ENCODE data around the gene MYOF. TPM values are rescaled to one million over a fixed set of nuclear protein-coding genes. Genes with fewer than 3 reads are reported as not detected.

The MYOF gene
- polyA plus RNA-seq, 1 of the 3 experiments (the other 2 are of a cell fraction): 103 TPM

GRCh38 chr10:93505075-93505474 is 22.9 kb upstream of the MYOF start:
- Histone ChIP-seq H3K4me3 (ENCODE audit: low read depth in 2 of 2, low read length in 1 of 2) (no peak overlapping the region), H3K27me3 (ENCODE audit: insufficient read depth) (no peaks in the 10 kb centered on the region), H2AFZ (ENCODE audit: low read depth) (no peak overlapping the region), H3K79me2 (ENCODE audit: insufficient read depth) (peaks cover 47% of the 10 kb centered on the region), H3K9me2 (no peaks in the 10 kb centered on the region), H3K9me3 (no peaks in the 10 kb centered on the region), H3K36me3 (replicated peaks in 1 of 2; ENCODE audit: control insufficient read depth in 1 of 2, insufficient read depth in 2 of 2, low read length in 1 of 2) (peaks cover 9 to 12% of the 10 kb centered on the region in 2 experiments), H3K9ac (no peak overlapping the region), H3K4me2 (no peak overlapping the region), H4K20me1 (ENCODE audit: insufficient read depth) (no peaks in the 10 kb centered on the region), H3K4me1 (ENCODE audit: control insufficient read depth in 1 of 2, insufficient read depth in 2 of 2, low read depth in 1 of 2, low read length in 1 of 2) (peaks cover 0 to 4% of the 10 kb centered on the region in 2 experiments; a peak in 1 of 4 replicates), H3F3A (replicated peaks; ENCODE audit: insufficient read depth) (peaks cover 4% of the 10 kb centered on the region), H3K27ac (ENCODE audit: low read depth in 2 of 2, low read length in 1 of 2) (no peak overlapping the region)
- no peak for DNase-seq
- POLR2A ChIA-PET: no interaction called here
- TF ChIP-seq EZH2phosphoT487 (IDR thresholded peaks at IDR 0.05; ENCODE audit: borderline replicate concordance, low read depth) (no peak), USF2 (IDR thresholded peaks at IDR 0.05; ENCODE audit: borderline replicate concordance, low read depth, low read length) (no peak), RXRA (IDR thresholded peaks at IDR 0.05; ENCODE audit: borderline replicate concordance, low read depth) (no peak), POLR2AphosphoS5 (IDR thresholded peaks at IDR 0.05; ENCODE audit: low read depth, low read length) (no peak), TCF12 (IDR thresholded peaks at IDR 0.05) (no peak), SIN3A (IDR thresholded peaks at IDR 0.05; ENCODE audit: borderline replicate concordance, low read depth, low read length) (no peak), SMC3 (IDR thresholded peaks at IDR 0.05; ENCODE audit: low read depth, low read length) (no peak)
- WGBS (ENCODE audit: low lambda C conversion rate): 90% methylated on average over 2 of the region's 2 CpGs
- CTCF ChIA-PET: interaction anchor here (0.6 to 2.6 kb wide), 5 partner anchors 15 to 1030 kb away, joined by 3 to 15 read pairs (median 3); no protein-coding TSS in a partner anchor

GRCh38 chr10:93503075-93503474 is 20.9 kb upstream of the MYOF start:
- peaks cover 3% of the 10 kb centered on the region for H3F3A ChIP-seq (replicated peaks; ENCODE audit: insufficient read depth)
- H3K4me3 ChIP-seq (ENCODE audit: low read depth in 2 of 2, low read length in 1 of 2): no peak overlapping the region

More at GRCh38 chr10:93503075-93503474, 20.9 kb upstream of the MYOF start:
- no peaks in the 10 kb centered on the region for H4K20me1 ChIP-seq (ENCODE audit: insufficient read depth)
- 0 out of 4 replicates have a peak overlapping the region, but pooled peaks of 1 of the 2 experiments have one; percentile 8 for H3K27ac ChIP-seq (ENCODE audit: low read depth in 2 of 2, low read length in 1 of 2)
- H3K4me1 ChIP-seq (ENCODE audit: control insufficient read depth in 1 of 2, insufficient read depth in 2 of 2, low read depth in 1 of 2, low read length in 1 of 2): peaks cover 0 to 4% of the 10 kb centered on the region in 2 experiments; a peak in 3 of 4 replicates
- peaks cover 62% of the 10 kb centered on the region for H3K79me2 ChIP-seq (ENCODE audit: insufficient read depth)
- no peak overlapping the region for H3K9ac ChIP-seq
- peaks cover 9 to 12% of the 10 kb centered on the region in 2 experiments for H3K36me3 ChIP-seq (replicated peaks in 1 of 2; ENCODE audit: control insufficient read depth in 1 of 2, insufficient read depth in 2 of 2, low read length in 1 of 2)
- H3K9me2 ChIP-seq: no peaks in the 10 kb centered on the region
- H3K9me3 ChIP-seq: no peaks in the 10 kb centered on the region
- no peaks in the 10 kb centered on the region for H3K27me3 ChIP-seq (ENCODE audit: insufficient read depth)
- CTCF ChIA-PET: interaction anchor here (0.9 to 2.2 kb wide), 6 partner anchors 8 to 146 kb away, joined by 3 to 16 read pairs (median 3); partner anchors contain the start of gene MYOF
- H3K4me2 ChIP-seq: no peak overlapping the region
- DNase-seq: no peak
- WGBS (ENCODE audit: low lambda C conversion rate): 85% methylated on average over 6 of the region's 6 CpGs
- peak overlapping the region; percentile 64; the same call in 1 of the 2 replicates for H2AFZ ChIP-seq (ENCODE audit: low read depth)
- POLR2A ChIA-PET: no interaction called here
- TF ChIP-seq JUND (IDR thresholded peaks at IDR 0.05) (no peak), TEAD4 (IDR thresholded peaks at IDR 0.05; ENCODE audit: borderline replicate concordance, insufficient read depth) (no peak), ELF1 (IDR thresholded peaks at IDR 0.05) (no peak), CTCF (IDR thresholded peaks at IDR 0.05) (no peak), ZBTB33 (IDR thresholded peaks at IDR 0.05; ENCODE audit: borderline replicate concordance, low read depth) (no peak)

All from SK-N-SH (cell line).